Effector CD4-positive, alpha-beta T cell (primary cell): ENCODE results near the gene BCKDK.
"Not testable (repeated sequence)": the region's sequence is repeated elsewhere in the genome, so short reads cannot be mapped to it uniquely, and the experiment has no call there.

ENCODE experiments used
- DNase-seq: peaks from one replicate; pipeline ENCODE4 v3.0.0-alpha.2; 2020

Gene BCKDK

DNA sequence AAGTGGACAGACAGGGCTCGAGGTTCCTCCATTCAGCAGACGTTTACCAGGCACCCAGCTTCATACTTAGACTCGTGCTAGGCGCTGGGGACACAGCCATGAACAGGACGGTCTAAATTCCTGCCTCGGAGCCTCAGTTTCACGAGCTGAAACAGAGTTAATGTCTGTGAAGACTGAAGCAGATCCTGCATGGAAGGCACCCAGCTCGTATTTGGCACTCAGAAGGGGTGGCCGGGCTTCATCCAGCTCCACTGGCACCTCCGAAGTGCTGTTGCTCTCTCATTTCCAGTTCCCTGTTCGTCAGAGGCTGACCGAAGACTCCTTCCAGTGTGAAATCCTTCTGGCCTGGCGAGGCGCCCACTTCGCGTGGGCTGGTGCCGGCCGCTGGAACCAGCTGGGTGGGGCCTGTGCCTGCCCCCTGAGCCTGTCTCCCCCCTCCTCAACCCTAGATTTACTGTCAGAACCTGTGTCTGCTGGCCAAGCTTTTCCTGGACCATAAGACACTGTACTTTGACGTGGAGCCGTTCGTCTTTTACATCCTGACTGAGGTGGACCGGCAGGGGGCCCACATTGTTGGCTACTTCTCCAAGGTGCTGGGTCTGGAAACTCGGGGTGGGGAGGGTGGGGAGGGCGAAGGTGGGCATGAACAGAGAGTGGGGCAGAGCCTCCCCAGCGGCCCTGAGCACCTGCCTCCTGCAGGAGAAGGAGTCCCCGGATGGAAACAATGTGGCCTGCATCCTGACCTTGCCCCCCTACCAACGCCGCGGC is 21.6 kb downstream of the BCKDK start:
- DNase-seq, result no peak

DNA sequence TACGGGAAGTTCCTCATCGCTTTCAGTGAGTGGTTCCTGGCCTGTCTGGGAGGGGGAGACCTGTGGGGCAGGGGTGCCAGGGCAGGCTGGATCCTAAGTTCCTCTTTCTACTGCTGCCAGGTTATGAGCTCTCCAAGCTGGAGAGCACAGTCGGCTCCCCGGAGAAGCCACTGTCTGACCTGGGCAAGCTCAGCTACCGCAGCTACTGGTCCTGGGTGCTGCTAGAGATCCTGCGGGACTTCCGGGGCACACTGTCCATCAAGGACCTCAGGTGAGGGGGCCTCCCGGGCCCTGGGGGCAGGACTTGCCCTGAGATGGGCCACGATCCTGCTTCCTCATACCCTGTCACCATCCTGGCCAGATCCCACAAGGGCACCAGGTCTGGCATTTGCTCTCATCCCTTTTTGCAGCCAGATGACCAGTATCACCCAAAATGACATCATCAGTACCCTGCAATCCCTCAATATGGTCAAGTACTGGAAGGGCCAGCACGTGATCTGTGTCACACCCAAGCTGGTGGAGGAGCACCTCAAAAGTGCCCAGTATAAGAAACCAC is 22.2 kb downstream of the BCKDK start:
- DNase-seq, result no peak

DNA sequence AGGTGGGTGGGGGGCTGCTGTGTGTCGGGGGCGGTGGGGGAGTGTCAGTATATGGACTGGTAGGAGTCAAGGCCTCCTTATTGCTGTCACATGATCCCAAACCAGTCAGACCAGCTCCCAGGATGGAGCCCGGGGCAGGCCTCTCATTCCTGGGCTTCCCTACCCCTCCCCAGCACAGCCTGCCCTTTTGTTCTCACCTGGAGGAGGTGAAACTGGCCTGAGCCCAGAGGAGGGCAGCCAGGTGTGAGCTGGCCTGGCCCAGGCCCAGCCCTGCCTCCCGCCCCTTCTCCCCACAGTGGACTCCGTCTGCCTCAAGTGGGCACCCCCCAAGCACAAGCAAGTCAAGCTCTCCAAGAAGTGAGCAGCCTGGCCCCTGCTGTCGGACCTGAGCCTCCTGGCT is 22.7 kb downstream of the BCKDK start:
- no peak for DNase-seq

DNA sequence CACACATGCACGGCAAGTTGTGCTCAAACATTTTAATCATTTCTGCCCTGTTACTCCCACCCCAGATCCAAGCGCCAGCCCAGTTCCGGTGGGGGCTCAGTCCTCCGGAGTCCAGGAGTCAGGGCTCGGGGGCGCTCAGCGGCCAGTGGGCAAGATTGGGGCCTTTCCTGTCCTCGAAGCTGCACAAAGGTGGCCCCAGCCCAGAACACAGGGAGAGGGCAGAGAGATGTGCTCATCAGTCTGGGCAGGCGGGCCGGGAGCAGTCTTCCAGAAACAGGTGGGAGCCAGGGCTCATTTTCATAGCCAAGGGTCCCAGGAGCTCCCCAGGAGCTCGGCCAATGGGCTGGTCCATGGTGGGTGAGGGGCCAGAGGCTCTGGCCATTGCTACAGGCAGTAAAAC is 23.2 kb downstream of the BCKDK start:
- DNase-seq, result no peak

DNA sequence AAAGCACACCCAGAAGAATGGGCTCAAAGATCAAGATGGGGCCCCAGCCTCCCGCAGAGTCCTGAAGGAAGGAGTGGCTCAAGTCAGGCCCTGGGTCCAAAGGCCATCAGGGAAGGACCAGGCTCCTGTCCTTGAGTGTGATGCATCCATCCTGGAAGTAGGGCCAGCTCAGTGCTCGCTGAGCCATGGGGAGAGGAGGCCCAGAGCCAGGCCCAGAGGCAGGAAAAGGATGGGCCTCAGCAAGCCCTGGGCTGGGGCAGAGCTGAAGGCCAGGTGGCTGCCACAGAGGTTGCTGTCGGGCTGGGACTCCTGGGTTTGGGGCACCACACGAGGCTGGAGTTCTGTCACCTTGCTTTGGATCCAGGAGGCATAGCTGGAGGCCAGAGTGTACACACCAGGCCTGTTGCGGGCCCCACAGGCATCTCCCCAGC is 23.7 kb downstream of the BCKDK start:
- DNase-seq, result no peak

DNA sequence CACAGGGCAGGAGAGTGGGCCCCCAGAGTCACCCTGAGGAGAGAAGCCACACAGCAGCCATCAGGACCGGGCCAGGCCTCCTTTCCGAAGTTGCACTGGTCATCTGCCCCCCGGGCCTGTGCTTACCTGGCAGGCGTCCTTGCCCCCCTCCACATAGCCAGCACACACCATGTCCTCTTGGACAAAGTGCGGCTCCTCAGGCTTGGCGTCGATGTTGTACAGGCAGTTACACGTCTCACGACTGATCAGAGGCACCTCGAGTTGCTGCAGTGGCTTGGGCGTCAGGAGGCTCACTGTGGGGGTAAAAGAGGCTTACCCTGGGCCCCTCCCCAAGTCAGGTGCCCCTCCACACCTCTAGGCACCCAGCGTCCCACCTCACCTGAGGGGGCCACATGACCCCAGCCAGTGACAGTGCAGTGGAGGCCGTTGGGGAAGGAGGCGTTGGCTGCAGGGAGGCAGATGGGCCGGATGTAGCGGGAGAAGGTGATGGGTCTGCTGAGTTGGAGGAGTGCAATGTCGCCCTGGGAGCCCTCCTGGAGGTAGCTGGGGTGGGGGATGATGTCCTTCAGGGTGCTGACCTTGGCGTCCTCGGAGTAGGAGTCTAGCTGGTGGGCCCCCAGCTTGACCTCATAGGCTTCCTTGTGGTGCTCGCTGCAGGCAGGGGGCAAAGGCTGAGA is 24.3 kb downstream of the BCKDK start:
- DNase-seq, result no peak

DNA sequence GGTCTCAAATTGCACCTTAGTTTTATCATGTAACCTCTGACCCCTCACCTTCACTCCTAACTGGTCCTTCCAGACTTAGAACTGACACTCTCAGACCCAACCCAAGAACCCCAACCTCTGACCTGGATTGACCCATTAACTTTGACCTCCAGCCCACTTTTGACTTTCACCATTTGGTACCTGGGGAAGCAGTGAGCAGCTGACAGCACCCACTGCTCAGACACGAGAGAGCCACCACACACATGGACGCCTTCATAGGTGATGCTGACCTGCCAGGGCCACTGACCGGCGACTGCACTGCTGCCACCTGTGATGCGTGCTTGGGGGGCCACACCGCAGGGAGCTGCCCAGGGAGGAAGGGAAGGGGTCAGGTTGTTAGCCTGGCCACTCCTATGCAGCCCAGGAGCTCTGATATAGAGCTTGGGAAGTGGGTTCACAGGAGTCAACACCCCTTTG is 24.9 kb downstream of the BCKDK start:
- DNase-seq, result no peak

DNA sequence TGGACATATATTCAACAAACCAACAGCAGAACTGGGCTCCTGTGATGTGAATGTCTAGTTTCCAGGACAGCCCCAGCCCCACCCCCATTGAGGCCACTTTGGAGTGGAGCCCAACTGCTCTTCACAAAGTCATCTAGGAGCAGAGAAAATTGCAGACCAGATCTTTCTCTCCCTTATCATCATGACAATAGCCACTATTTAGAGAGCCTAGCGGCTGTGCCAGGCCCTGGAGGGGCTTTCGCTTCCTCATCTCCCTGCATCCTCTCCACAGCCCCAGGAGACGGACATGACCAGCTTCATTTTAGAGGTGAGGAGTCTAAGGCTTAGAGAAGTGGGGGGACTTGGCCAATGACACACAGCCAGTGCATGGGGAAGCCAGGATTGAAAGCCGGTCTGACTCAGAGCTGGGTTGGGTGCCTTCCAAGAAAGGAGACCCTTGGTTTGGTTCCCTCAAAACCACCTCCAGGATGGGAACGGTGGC is 25.9 kb downstream of the BCKDK start:
- DNase-seq, result no peak

DNA sequence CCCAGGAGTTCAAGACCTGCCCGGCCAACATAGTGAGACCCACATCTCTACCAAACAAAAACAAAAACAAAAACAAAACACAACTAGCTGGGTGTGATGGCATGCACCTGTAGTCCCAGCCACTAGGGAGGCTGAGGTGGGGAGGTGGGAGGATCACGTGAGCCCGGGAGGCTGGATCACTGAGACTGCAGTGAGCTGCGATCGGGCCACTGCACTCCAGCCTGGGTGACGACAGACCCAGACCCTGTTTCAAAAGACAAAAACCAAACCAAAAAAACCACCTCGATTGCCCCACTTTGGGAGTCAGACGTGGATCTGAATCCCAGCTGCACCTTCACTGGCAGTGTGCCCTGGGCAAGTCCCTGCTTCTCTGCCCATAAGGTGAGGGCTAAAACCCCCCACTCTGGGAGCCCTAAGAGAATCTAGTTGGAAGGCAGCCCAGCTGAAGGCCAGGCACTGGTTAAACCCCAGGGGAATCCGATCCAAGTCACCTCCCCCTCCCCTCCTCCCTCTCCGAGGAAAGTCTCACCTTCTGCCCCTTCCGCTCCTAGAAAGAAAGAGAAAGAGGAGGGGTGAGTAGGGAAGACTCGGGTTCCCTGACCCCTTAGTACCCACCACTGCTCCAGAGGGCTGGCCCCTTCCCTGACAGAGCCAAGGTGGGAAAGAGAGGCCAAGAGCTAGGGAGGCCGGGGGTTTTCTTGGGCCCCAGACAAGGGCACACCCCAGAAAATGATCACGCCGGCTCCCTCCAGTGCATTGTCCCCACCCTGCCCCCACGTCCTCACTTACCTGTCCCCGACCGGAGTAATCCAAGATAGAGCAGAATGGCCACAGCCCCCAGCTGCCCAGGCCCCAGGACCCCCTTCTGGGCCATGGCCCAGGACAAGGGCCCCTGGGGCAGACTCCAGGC is 26.7 kb downstream of the BCKDK start:
- DNase-seq, result no peak

DNA sequence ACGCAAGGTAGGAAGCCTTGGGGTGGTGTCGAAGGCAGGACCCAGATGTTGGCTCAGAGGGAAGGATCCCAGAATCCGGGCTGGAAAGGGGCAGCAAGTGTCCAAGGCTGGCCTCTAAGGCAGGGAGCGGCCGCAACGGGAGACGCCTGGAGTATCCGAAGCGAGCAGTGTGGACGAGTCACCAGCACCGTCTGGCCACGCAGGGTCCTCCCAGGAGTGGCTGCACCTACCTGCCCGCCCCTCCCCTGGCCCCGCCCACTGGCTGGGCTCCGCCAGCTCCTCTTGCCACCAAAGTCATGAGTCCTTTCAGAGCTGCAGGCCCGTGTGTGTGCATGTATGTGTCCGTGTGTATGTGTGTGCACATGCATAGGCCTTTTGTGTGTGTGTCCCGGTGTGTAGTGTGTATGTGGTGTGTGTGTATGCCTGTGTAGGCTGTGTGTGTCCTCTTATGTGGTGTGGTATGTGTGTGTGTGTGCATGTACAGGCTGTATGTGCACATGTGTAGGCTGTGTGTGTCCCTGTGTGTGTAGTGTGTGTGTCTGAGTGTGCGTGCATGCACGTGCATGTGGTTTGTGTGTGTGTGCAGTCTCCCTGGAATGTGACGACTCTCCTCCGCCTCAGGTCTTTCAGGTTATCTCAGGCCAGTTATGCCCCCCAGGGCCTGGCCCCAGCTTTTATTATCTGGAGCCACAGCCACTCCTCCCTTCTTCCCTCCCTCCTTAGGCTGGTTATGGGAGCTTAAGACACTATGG is 27.5 kb downstream of the BCKDK start, which contains the start of gene PRSS8:
PRSS8 (minus strand) TSS at position 193 of the 752 bp plus-strand sequence. CDS start 229 bp downstream, outside the sequence.
- no peak for DNase-seq

DNA sequence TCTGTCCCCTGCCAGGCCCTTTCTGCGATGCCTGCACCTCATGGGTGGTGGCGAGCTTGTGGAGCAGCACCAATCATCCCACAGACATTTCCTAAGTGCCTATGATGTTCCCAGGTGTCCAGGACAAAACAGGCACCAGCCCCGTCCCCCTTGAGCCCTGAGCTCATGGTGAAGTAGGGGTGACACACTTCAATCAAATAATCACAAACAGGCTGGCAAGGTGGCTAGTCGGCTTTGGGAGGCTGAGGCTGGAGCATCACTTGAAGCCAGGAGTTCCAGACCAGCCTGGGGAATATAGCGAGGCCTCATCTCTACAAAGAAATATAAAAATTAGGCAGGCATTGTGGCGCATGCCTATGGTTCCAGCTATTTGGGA is 28.1 kb downstream of the BCKDK start:
- no peak for DNase-seq

DNA sequence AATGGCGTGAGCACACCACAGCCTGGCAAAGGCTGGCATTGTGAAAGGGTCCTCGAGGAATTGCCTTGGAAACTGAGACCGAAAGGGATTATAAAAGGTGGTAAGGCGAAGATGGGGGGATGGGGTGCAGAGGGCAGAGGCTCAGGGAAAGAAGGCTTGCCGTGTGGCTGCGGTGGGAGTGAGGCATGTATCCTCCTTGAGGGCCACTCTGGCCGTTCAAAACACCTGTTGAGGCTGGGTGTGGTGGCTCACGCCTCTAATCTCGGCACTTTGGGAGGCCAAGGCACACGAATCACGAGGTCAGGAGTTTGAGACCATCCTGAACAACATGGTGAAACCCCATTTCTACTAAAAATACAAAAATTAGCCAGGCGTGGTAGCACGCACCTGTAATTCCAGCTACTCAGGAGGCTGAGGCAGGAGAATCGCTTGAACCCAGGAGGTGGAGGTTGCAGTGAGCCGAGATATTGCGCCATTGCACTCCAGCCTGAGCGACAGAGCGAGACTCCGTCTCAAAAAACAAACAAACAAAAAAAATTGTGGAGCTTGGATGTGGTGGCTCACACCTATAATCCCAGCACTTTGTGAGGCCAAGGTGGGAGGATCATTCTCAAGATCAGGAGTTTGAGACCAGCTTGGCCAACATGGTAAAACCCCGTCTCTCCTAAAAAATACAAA is 28.8 kb downstream of the BCKDK start:
- not testable (repeated sequence) for DNase-seq

DNA sequence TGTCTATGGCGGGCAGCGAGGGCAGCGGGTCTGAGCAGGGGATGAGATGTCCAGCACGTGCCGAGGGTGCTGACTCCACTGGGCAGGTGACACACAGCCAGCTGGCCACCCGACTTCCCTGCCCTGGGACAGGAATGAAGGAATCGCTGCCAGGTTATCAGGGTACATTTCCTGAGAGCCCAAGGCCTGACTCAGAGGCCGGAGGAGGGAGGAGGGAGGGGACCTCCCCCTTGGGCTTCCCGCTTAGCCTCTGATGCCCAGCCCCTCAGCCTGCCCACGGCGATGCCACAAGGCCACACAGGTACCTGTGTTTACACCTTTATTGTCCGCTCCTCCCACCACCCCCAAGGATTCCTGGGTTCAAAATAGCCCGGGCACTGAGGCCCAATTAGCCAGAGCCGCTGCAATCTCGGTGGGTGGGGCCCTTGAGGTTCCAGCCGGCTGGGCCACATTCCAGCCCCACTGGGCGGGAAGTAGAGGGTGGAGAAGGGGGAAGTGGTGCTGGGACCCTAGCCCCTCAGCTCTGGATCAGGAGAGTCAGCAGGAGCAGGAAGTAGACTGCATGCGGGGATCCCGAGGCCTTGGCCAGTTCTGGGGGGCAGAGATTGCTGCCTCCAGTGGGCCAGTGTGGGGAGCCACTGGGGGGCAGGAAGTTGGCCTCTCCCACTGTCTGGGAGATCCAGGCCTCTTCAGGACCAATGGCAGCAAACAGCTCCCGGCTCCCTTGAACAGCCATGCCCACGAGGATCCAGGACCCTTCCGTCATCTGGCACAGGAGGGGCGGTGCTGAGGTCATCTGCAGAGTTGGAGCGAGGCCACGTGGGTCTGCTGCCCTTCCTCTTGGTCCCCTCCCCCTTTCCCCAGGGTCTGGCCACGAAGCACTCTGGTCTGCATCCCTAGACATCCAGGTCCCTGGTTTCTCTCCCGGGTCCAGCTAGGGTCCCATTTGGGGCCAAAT is 30.7 kb downstream of the BCKDK start:
- no peak for DNase-seq

DNA sequence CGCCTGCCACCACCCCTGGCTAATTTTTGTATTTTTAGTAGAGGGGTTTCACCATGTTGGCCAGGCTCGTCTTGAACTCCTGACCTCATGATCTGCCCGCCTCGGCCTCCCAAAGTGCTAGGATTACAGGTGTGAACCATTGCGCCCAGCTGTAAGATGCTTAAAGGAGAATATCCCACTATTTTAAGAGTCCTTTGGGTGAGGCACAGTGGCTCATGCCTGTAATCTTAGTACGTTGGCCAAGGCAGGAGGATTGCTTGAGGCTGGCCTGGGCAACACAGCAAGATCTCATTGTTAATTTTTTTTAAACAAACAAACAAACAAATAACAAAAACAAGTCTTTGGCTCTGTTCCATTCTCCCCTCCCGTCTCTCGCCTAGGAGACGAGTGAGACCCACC is 32.9 kb downstream of the BCKDK start:
- DNase-seq, result not testable (repeated sequence)

DNA sequence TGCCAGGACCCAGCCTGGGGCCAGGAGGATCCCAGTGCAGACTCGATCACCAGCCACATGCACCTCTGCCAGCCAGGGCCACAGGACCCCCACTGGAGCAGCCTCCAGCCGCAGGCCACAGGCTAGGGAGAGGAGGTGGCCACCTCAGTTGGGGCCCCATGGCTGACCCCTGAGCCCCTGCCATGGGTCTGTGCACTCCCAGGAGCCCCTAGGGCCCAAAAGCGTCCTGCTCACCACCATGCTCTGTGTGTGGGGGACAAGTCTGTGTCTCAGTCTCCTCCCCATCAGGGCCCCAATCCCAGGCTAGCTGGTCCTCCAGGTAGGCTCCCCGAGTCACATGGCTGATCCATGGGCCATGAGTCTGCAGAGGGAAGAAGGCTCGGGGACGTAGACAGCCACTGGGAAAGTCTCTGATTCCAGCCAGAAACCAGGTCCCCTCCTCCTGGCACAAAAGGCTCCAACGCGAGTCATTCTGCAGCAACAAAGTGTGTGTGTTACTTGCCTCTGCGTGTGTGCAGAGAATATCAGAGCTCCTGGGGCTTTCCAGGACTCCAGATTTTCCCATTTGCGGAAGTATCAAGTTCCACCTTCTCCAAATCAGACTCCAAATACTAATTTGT is 33.4 kb downstream of the BCKDK start:
- no peak for DNase-seq

DNA sequence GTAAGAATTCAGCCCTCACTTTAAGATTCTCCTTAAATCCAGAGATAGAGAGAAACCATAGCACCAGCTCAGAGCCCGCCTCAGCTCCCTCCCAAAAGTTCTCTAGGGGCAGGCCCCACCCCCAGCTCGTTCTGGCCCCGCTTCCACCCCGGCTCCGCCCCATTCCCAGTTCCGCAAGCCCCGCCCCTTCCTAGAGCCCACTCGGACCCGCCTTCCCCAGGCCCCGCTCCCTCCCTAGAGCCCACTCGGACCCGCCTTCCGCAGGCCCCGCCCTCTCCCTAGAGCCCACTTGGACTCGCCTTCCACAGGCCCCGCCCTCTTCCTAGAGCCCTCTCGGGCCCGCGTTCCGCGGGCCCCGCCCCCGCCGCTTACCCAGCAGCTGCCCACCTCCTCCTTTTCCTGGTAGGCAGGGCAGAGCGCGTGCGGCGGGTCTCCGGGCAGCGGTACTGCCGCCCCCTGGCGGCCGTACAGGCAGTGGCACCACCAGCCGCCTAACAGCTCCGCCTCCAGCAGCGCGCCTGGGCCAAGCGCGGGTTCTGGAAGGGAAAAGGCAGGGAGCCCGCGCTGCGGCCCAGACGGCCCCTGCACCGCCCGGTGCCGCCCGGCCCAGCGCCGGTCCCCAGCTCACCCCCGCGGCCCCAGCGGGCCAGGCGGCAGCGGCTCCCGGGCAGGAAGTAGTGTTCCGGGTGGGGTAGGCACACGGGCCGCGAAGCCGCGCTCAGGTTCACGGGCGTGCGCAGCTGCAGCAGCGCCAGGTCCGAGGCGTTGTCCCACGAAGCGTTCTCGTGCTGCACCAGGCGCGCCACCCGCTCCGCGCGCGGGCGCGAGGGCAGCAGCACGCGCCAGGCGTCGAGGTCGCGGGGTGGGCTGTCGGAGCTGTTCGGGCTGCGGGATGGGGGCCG is 34.2 kb downstream of the BCKDK start:
- DNase-seq, result peak; percentile 91

DNA sequence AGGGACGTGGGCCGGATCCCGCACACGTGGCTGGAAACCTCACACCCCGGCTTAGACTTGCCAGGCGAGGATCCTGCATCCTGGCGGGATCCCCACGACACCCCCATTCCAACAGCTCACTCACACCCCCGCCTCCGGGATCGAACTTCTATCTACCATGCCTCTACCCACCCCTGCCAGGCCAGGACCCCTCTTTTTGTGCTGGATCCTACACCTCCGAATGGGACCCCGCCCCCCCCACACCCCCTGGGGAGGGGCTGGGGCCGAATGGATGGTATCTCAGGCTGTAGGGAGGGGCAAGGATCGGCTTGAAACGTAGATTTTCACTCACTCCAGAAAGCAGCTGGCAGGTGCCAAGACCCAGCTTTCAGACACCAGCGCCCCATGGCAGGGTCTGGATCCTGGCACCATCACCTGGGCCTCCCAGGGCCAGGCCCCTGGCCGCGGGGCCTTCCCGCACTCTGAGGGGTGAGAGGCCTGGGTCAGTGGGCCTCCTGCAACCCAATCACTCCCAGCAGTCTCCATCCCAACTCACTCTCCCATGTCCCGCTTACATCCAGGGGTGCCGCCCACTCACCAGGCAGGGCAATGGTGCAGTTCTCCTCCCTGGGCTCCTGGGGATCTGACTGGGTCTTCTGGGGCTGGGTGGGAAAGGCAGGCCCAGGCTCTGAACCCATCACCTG is 35.0 kb downstream of the BCKDK start:
- no peak for DNase-seq

DNA sequence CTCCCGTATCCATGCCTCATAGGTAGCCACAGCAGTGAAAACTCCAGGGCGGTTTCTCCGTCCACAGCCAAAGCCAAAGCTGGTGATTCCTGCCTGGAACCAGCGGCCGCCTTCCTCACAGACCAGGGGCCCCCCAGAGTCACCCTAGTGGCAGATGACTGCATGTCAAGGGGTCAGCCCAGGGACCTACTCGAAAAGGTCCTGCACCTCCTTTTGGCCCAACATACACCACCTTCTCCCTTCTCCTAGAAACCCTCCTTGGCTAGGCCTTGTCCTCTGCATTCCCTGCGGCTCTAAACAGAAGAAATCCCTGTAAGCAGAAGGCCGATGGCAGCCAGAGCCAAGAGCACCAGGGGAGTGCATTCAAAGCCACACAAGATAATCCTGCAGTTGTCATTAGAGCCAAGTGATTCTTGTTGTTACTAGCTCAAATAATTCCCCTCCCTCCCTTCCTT is 35.5 kb downstream of the BCKDK start:
- DNase-seq, result no peak
